Spleen (tissue), 7 donors: ENCODE data around the gene GLIPR1L2.

Experiments used
- CTCF ChIP-seq, 11 experiments: fragments of 200-600 bp in 7 of 11; fragments of 450-650 bp in 4 of 11; sonication (generic) in 4 of 11; IDR thresholded peaks in 8 of 11; conservative IDR thresholded peaks in 3 of 11; 1 replicate in 7 of 11; 2 replicates in 4 of 11; pipeline versions ENCODE4 v1.4.0 to v1.8.0; 2016 to 2021; ENCODE audit warnings: antibody characterized with exemption in 11 of 11, inconsistent platforms in 4 of 11, mild to moderate bottlenecking in 1 of 11
- POLR2AphosphoS5 ChIP-seq, 3 donors: sonication (generic); formaldehyde crosslinking; IDR thresholded peaks; one replicate each; pipeline ENCODE4 v1.5.1; 2017; ENCODE audit warnings: antibody characterized with exemption in 3 of 3
- donor health status: DM: no; HTN: no; CAD: no; lungs with moderate emphysema.
- donor health status: DM: no; HTN: no; CAD: no.
- donor health status: DM: no; HTN: no; CAD: no.

DNA sequence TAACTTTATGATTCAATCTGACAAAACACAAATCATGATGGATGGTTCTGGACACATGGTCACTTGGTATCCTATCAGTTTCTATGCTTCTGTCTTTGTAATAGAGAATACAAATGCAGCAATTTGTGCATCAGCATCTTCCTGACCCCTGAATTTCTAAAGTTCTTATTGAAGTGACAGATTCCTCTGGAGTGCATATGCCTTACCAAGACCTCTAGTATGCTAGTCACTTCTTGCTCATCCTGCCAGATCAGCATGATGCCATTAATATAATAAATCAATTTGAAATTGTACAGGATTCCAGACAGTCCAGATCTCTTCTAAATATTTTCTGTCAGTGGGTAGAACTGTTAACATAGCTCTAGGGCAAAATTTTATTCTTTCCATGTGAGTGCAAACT is 49.0 kb downstream of the GLIPR1L2 start:
- TF ChIP-seq POLR2AphosphoS5 (IDR thresholded peaks at IDR 0.05) = no peak
- no peak for TF ChIP-seq CTCF (IDR thresholded peaks at IDR 0.05 in 8 of 11, conservative IDR thresholded peaks at IDR 0.05 in 3 of 11)
